H1 (cell line): Measurements from ENCODE around the gene WDR90. TPM values are rescaled to one million over a fixed set of nuclear protein-coding genes. Genes with fewer than 3 reads are reported as not detected.
A peak's percentile ranks its signal among the peaks of the same experiment; 100 is the strongest.

ENCODE experiments used
- ATF3 ChIP-seq: IDR thresholded peaks from 2 replicates; pipeline ENCODE4 v1.6.1; 2011; ENCODE audit warnings: low read depth, mild to moderate bottlenecking, low read length; ENCODE audit not compliant: insufficient read depth
- CTBP2 ChIP-seq: IDR thresholded peaks from 2 replicates; pipeline ENCODE4 v1.7.0; 2011; ENCODE audit warnings: borderline replicate concordance, mild to moderate bottlenecking, moderate library complexity, mixed read lengths, low read length; ENCODE audit not compliant: insufficient read depth, insufficient read length
- JUN ChIP-seq: IDR thresholded peaks from 2 replicates; pipeline ENCODE4 v1.6.1; 2011; ENCODE audit warnings: low read depth, mild to moderate bottlenecking, improper control_type of control experiment, low read length
- SIN3A ChIP-seq, 2 experiments: IDR thresholded peaks in 1 of 2; conservative IDR thresholded peaks in 1 of 2; 2 replicates each; pipeline ENCODE4 v1.6.1; 2011 to 2012; ENCODE audit warnings: low read length in 2 of 2, improper control_type of control experiment in 1 of 2, low read depth in 1 of 2, mild to moderate bottlenecking in 1 of 2
- SIX5 ChIP-seq: IDR thresholded peaks from 2 replicates; pipeline ENCODE4 v1.6.1; 2011; ENCODE audit warnings: mild to moderate bottlenecking, low read depth, low read length
- SP4 ChIP-seq: IDR thresholded peaks from 2 replicates; pipeline ENCODE4 v1.6.1; 2012; ENCODE audit warnings: low read length, inconsistent platforms
- YY1 ChIP-seq: IDR thresholded peaks from 2 replicates; pipeline ENCODE4 v1.6.1; 2011; ENCODE audit warnings: low read depth, mild to moderate bottlenecking, low read length
- polyA plus RNA-seq, 7 experiments: library from polyadenylated mRNA; depleted of rRNA in 3 of 7; stranded (reverse) in 5 of 7; unstranded in 2 of 7; fragments of >200 nt in 5 of 7; fragments of 200-250 nt in 2 of 7; gene quantifications; 1 replicate in 5 of 7; 2 replicates in 1 of 7; 4 replicates in 1 of 7; pipeline versions ENCODE4 v1.2.1 to v1.2.3, GENCODE V29; 2011 to 2013; ENCODE audit warnings: missing spikeins in 2 of 7, mixed read lengths in 2 of 7
- total RNA-seq: library from RNA; stranded (reverse); fragmentation: NEBNext Ultra II Directional; extraction: Animal tissue kit (Norgen Biotek cat#: 25700); gene quantifications from 2 replicates; pipeline ENCODE4 v1.2.1, GENCODE V29; 2021

WDR90 gene
- total and polyA plus RNA-seq, 2 of the 8 experiments (the other 6 are each of a cell fraction or from before 2014, with no cell fraction given) = 24.0 to 47.2 TPM

DNA sequence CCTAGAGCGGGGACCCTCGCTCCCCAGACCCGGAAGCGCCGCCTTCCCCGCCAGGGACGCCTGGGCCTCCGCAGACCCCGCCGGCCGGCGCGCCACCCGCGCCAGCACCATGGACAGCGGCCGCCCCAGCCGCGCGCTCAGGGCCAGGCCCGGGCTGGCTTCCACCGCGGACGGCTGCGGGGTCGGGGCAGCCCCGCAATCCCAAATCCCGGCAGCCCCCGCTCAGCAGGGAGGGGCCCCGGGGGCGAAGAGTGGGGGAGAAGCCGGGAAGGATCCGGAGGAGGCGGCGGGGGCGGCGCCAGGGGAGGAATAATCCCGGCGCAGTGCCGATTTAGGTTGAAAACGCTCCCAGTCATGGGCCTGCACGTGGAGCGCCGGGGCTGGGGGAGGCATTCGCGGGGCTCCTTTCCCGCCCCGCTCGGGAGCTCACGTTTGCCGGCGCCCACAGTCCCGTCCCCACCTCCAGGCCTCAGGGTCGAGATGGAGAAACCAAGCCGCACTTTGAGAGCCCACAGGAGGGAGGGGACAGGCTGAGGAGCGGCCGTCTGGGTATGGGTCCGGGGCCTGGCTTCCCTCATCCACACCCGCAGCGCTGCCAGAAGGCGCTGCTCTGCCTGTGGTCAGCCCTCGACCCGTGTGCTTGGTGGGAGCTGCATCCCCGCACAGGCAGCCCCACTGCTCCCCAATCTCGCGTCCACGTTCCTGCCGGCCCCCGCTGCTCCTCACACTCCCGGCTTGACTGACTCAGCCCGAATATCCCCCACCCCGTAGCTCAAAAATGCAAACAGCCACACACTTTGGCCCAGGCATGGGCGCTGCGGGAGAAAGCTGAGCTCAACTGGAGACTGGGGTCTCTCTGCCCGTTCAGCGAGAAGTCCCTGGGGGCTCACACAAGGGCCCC lies 51.8 kb downstream of the WDR90 start (continued):
- TF ChIP-seq SIN3A (conservative IDR thresholded peaks at IDR 0.05 in 1 of 2, IDR thresholded peaks at IDR 0.05 in 1 of 2; ENCODE audit: low read depth in 1 of 2, low read length in 2 of 2) (peak; percentile 95), ATF3 (no peak), YY1 (no peak), SIX5 (no peak), SP4 (no peak), JUN (no peak), CTBP2 (no peak)
